ENCODE results near the gene ULK4. TPM values are rescaled to one million over a fixed set of nuclear protein-coding genes. Genes with fewer than 3 reads are reported as not detected.

The ULK4 gene
- total and polyA plus RNA-seq, 2 of the 8 experiments (the other 6 are each of a cell fraction or from before 2014, with no cell fraction given) = 3.0 to 10.8 TPM

DNA sequence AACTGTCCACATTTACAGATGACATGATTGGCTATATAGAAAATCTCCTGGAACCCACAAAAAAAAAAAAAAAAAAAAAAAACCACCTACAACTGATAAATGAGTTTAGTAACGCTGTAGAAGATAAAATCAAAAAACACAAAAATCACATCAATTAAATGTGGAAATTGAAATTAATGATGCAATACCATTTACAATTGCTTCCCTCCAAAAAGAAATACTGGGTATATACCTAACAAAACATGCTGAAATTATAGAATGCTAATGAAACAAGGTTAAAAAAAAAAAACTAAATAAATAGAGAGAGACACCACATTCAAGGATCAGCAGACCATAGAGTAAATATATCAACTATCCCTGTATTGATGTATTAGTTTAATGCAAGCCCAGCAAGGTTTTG lies 215.7 kb downstream of the ULK4 start (continued):
- no peak for TF ChIP-seq CBX5 (IDR thresholded peaks at IDR 0.05; ENCODE audit: low read depth, low read length)
- no peak for TF ChIP-seq FOSL1 (IDR thresholded peaks at IDR 0.05; ENCODE audit: insufficient read depth, low read depth, low read length)
- no peak for TF ChIP-seq TCF12 (IDR thresholded peaks at IDR 0.05; ENCODE audit: low read depth, low read length)
- TF ChIP-seq NANOG (IDR thresholded peaks at IDR 0.05; ENCODE audit: insufficient read depth, low read depth, low read length, poor library complexity, severe bottlenecking) = no peak

Measured in H1 (cell line).